Vagina (tissue), 2 donors: Measurements from ENCODE around the gene CHRM4.

Experiments
- POLR2A ChIP-seq, 2 donors: fragments of 450-650 bp; IDR thresholded peaks; one replicate each; pipeline ENCODE4 v1.6.1; 2017; ENCODE audit warnings: antibody characterized with exemption in 2 of 2, mild to moderate bottlenecking in 2 of 2, moderate library complexity in 2 of 2
- TF ChIP-seq, protein P1 (sequence below), 3 experiments: fragments of 450-650 bp in 2 of 3; fragments of 200-600 bp in 1 of 3; sonication (generic) in 1 of 3; IDR thresholded peaks; one replicate each; pipeline ENCODE4 v1.5.1; 2017 to 2019; ENCODE audit warnings: antibody characterized with exemption in 3 of 3, mild to moderate bottlenecking in 2 of 3, moderate library complexity in 2 of 3

- TF ChIP-seq, protein P1, sequence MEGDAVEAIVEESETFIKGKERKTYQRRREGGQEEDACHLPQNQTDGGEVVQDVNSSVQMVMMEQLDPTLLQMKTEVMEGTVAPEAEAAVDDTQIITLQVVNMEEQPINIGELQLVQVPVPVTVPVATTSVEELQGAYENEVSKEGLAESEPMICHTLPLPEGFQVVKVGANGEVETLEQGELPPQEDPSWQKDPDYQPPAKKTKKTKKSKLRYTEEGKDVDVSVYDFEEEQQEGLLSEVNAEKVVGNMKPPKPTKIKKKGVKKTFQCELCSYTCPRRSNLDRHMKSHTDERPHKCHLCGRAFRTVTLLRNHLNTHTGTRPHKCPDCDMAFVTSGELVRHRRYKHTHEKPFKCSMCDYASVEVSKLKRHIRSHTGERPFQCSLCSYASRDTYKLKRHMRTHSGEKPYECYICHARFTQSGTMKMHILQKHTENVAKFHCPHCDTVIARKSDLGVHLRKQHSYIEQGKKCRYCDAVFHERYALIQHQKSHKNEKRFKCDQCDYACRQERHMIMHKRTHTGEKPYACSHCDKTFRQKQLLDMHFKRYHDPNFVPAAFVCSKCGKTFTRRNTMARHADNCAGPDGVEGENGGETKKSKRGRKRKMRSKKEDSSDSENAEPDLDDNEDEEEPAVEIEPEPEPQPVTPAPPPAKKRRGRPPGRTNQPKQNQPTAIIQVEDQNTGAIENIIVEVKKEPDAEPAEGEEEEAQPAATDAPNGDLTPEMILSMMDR (IDR thresholded peaks at IDR 0.05), result no peak
- TF ChIP-seq POLR2A (IDR thresholded peaks at IDR 0.05), result no peak
Observed at GRCh38 chr11:46381819-46382645, 9.5 kb downstream of the CHRM4 start.
